GM10847 (cell line): ENCODE results near the gene RNF151.

ENCODE experiments used
- POLR2A ChIP-seq: IDR thresholded peaks from 2 replicates; pipeline ENCODE4 v1.6.1; 2011; ENCODE audit not compliant: insufficient read length; ENCODE audit errors: extremely low read depth

RNF151 gene

DNA sequence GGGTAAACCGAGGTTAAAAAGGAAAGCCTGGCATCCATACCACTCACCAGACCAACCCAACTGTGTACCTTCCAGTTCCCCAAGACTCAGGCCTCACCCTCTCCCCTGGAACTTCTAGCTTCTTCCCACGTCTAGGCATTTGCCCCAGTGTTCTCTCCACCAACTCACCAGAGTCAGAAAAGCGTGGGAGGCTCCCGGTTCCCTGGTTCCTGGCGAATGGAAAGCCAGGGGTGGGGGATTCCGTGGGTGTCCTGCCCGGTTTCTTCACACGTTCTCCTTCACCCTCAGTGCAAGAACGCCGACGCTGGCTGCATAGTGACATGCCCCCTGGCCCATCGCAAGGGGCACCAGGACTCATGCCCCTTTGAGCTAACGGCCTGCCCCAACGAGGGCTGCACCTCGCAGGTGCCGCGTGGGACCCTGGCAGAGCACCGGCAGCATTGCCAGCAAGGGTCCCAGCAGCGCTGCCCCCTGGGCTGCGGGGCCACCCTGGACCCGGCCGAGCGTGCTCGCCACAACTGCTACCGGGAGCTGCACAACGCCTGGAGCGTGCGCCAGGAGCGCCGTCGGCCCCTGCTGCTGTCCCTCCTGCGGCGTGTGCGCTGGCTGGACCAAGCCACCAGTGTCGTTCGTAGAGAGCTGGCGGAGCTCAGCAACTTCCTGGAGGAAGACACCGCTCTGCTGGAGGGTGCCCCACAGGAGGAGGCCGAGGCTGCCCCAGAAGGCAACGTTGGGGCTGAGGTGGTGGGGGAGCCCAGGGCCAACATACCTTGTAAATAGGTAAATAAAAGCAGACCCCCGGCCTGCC, 1.7 kb downstream of the RNF151 start:
- TF ChIP-seq POLR2A: no peak

DNA sequence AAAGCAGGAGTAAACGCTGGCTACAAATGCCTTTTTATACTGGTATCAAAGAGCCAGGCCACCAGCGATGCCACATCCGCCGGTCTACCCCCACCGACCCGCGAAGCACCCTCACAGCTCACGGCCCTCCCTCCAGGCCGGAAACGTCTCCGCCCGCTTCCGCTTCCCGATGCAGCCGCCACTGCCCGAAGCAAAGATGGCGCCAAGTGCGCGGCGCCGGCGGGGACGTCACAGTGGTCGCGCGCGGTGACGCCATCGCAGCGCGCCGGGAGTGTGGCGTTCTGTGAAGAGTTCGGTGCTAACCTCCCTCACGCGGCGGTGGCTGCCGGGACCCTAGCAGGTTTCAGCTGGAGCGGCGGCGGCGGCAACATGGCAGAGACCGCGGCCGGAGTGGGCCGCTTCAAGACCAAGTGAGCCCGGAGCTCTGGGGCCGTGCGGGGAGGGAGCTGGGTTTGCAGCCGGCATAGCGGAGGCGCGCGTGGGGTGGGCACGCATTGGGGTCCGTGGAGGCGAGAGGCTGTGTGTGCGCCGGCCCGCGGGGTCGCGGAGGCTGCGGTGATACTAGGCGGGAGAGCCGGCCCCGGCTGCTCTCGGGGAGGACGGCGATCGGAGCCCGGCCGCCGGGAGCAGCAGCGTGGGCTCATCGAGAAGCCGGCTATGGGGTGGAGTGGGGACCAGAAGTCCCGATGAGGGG, 5.3 kb downstream of the RNF151 start, which contains the start of gene TBL3:
Gene TBL3 (plus strand): TSS at position 258 of the 694 bp plus-strand sequence. CDS start 112 bp downstream, at position 370.
- peak; percentile 92 for TF ChIP-seq POLR2A

DNA sequence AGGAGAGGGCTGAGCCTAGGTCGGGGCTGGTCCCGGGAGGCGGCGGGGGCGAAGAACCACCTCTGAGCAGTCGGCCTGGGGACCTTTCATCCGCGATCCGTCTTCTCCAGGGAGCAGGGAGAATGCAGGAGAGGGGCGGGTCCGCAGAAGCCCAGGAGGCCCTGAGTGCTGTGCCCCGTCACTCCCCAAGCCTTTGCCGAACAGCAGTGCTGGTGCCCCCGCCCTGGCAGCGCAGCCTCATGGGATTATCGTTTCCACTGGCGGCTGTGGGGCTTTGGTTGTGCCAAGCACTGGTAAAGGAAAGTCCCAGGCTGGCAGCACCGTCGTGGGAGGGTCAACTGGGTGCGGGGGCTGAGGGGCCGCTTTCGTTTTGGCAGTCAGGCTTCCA, 5.8 kb downstream of the RNF151 start:
- no peak for TF ChIP-seq POLR2A

DNA sequence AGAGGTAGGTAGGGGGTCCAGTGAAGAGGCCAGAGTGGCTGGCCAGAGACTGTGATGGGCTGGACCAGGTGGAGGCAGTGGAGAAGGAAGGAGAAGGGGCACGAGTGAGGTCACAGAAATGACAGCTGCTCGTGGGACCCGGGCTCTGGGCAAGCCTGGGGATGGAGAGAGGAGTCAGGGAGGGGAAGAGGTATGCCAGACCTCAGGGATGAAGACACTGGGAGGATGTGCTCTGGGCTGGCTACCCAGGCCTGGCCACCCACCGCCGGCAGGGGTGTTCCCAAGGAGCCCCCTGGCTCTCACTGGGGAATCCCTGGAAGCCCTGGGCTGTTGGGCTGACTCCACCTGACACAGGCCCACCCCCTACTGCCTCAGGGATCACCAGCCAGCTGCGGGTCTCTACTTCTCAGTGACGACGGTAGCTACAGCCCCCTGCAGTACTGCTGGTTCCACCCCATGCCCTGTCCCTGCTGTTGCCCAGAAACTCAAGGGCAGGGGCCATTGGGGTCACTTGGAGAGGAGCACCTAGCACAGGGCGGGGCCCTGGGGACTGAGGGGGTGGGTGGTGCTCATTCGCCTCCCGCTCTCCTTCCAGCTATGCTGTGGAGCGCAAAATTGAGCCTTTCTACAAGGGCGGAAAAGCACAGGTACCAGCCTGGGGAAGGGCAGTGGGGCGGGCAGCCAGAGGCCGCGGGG, 7.0 kb downstream of the RNF151 start:
- TF ChIP-seq POLR2A: no peak

DNA sequence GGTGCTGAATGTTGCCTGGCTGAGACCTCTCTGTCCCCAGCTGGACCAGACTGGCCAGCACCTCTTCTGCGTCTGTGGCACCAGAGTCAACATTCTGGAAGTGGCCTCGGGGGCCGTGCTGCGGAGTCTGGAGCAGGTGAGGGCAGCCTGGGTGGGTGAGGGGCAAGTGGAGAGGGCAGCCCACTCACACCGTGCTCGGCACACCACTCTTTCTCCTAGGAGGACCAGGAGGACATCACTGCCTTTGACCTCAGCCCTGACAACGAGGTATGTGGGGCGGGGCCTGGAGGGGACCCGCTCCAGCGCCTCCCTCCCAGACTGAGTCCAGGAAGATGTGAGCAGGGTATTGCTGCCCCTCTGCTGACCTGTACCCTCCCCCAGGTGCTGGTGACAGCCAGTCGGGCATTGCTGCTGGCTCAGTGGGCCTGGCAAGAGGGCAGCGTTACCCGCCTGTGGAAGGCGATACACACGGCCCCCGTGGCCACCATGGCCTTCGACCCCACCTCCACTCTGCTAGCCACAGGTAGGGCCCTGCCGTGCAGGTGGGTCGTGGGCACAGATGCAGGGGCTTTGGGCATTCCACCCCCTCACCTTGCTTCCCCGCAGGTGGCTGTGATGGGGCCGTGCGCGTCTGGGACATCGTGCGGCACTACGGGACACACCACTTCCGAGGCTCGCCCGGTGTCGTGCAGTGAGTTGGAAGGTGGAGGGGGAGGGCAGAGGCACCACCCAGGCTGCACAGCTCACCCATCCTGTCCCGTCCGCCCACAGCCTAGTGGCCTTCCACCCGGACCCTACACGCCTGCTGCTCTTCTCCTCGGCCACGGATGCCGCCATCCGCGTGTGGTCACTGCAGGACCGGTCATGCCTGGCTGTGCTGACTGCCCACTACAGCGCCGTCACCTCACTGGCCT, 7.8 kb downstream of the RNF151 start:
- no peak for TF ChIP-seq POLR2A

DNA sequence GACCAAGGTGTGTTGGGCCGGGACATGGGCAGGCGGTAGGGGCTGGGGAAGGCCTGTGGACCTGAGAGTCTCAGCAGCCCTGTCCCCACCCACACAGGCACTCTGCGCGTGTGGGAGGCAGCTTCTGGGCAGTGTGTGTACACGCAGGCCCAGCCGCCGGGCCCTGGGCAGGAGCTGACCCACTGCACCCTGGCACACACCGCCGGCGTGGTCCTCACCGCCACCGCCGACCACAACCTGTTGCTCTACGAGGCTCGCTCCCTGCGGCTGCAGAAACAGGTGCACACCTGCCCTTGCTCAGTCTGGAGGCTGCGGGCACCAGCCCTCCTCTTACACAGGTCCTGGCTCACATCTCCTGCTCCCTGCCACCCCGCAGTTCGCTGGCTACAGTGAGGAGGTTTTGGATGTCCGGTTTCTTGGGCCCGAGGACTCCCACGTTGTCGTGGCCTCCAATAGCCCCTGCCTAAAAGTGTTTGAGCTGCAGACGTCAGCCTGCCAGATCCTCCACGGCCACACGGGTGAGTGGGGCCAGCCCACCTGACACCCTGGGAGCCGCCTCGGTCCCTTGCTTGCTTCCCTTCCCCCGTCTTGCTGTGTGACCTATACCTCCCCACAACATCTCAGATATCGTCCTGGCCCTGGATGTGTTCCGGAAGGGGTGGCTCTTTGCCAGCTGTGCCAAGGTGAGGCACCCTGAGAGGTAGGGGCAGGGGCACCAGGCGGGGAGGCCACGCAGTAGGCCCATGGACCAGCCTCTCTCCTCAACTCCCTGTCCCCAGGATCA, 9.0 kb downstream of the RNF151 start:
- no peak for TF ChIP-seq POLR2A

DNA sequence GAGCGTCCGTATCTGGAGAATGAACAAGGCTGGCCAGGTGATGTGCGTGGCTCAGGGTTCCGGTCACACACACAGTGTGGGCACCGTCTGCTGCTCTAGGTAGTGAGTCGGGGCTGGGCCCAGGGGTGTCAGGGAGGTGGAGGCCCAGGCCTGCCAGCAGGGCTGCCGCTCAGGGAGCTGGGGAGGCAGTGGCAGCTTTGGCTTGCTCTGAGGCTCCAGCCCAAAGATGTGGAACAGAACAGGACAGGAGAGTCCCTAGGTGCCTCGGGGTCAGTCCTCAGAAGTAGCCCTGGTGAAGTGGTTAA, 9.5 kb downstream of the RNF151 start:
- no peak for TF ChIP-seq POLR2A

DNA sequence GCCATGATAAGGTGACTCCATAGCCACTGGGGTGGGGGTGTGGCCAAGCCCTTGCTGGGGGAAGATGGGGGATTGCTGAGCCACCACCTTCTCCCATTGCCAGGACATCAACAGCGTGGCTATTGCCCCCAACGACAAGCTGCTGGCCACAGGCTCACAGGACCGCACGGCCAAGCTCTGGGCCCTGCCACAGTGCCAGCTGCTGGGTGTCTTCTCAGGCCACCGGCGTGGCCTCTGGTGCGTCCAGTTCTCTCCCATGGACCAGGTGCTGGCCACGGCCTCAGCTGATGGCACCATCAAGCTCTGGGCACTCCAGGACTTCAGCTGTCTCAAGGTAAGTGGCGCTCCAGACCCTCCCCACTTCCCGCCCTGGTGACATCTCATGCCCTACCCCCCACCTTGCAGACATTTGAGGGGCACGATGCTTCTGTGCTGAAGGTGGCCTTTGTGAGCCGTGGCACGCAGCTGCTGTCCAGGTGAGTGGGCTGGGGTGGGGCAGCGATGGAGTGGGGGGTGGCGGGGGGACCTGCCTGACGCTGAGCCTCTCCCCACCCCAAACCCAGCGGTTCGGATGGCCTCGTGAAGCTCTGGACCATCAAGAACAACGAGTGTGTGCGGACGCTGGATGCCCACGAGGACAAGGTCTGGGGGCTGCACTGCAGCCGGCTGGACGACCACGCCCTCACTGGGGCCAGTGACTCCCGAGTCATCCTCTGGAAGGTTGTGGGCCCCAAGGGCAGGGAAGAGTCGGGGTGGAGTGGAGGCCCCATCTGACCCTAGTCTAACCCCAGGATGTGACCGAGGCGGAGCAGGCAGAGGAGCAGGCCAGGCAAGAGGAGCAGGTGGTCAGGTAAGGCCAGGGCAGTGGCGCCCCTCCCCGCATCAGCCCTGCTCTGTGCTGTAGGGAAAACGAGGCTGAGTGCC, 10.6 kb downstream of the RNF151 start:
- no peak for TF ChIP-seq POLR2A

DNA sequence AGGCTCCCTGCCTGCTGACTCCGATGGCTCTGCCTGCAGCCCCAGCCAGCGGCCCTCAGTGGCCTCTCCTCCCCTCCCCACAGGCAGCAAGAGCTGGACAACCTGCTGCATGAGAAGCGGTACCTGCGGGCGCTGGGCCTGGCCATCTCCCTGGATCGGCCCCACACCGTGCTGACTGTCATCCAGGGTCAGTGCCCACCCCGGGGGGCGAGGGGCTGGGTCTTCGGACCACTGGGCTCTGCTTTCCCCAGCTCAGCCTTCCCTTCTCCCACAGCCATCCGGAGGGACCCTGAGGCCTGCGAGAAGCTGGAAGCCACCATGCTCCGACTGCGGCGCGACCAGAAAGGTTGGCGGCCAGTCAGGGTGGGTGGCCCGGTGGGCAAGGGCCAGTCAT, 11.2 kb downstream of the RNF151 start:
- TF ChIP-seq POLR2A: no peak

DNA sequence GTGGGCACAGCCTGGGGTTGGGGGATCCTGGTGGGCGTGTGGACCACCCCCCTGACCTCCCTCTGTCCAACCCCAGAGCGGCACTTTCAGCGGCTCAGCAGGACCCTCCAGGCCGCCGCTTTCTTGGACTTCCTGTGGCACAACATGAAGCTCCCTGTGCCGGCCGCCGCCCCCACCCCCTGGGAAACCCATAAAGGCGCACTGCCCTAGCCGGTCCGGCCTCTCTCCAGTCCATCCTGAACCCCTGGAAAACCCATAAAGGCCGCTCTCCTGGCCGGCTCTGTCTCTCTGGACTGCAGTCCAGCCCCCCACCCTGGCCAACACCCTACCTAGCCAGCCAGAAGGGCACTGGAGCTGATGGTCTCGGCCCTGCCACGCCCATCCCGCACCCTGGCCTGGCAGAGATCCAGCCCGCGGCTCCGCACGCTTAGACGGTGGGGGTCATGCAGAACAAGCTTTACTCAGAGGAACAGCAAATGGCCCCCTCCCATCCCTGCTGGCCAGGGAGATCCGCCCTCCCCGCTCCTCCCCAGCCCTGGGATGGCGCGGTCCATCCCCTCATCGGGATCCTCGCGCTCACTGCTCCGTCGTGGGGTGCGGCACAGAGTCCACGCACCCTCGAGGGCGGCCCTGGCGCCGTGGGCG, 11.9 kb downstream of the RNF151 start:
- no peak for TF ChIP-seq POLR2A

DNA sequence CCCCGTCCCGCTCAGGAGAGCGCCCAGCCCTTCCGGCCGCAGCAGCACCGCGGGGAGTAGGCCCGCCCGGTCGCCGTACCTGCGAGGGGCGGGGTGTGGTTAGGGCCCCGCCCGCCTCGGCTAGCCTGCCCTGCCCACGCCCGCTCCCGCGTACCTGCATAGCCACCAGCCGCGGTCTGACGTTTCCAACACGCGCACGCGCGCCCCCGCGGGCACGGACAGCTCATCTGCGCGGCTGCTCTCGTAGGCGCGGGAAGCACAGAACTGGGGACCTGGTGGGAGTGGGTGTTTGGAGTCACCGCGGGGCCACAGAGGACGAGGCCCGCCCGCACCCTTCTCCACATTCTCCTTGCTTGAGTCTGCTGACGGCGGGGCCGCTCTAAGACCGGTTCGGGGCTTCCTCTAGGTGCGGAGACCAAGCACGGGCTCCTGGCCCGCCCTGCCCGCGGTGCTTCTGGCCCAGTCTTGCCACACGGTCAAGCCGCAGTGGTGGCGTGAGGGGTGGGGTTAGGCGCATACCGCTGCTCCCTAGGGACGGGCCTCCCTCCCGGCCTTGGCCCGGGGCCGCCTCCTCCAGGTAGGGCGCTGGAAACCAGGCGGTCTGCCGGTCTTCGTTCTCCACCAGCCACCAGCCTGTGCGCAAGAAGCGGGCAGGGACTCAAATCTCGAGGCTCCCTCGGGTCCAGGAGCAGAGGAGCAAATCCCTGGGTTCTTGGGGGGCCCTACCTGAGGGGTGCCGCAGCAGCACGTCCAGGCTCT, 12.8 kb downstream of the RNF151 start:
- no peak for TF ChIP-seq POLR2A
